ENCODE data around the gene UNC5B. TPM values are rescaled to one million over a fixed set of nuclear protein-coding genes. Genes with fewer than 3 reads are reported as not detected.

Gene UNC5B
- total RNA-seq, 4 donors from 2014 or later: 3.9 to 7.1 (median 5.7) TPM

DNA sequence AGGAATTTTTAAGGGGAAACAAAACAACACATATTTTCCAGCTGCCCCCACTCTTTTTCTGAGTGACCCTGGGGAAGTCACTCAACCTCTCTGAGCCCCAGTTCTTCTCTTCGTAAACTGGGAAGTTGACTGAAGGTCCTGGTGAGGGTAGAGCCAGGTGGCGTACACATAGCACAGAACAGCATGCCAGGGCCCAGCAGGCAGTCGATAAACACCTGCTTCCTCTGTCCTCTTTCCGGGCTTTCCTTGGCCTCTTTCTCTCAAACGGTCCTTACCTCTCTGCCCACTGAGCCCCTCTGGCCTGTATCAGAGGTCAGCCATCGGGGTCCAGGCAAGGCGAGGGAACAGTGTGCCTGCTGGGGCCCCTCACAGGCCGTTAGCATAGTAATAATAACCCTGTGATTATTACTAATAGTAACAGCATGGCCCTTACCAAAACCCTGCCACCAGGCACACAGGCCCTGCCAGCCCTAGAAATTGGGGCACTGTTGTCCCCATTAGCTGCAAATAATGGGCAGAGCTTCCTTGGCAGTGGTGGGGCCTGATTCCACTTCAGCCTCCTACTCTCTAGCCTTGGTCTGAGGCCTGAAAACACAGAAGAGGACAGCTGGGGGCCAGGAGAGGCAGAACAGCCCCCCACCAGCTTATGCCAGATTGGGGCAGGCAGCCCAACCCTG, 69.4 kb downstream of the UNC5B start:
- TF ChIP-seq, protein P1, sequence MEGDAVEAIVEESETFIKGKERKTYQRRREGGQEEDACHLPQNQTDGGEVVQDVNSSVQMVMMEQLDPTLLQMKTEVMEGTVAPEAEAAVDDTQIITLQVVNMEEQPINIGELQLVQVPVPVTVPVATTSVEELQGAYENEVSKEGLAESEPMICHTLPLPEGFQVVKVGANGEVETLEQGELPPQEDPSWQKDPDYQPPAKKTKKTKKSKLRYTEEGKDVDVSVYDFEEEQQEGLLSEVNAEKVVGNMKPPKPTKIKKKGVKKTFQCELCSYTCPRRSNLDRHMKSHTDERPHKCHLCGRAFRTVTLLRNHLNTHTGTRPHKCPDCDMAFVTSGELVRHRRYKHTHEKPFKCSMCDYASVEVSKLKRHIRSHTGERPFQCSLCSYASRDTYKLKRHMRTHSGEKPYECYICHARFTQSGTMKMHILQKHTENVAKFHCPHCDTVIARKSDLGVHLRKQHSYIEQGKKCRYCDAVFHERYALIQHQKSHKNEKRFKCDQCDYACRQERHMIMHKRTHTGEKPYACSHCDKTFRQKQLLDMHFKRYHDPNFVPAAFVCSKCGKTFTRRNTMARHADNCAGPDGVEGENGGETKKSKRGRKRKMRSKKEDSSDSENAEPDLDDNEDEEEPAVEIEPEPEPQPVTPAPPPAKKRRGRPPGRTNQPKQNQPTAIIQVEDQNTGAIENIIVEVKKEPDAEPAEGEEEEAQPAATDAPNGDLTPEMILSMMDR (IDR thresholded peaks at IDR 0.05): no peak
- no peaks in the 10 kb centered on the region for H3K9me3 ChIP-seq
- no peaks in the 10 kb centered on the region for H3K27me3 ChIP-seq
- H3K36me3 ChIP-seq: no peaks in the 10 kb centered on the region
- H3K4me3 ChIP-seq (replicated peaks in 1 of 3): no peak overlapping the region
- 88 to 90% methylated on average over 8 of the region's 8 CpGs for WGBS, 2 donors
- H3K27ac ChIP-seq: no peak overlapping the region
- no peak for DNase-seq
- intact Hi-C loops (cut with DNase I): loop anchor here (5.0 kb wide), 1 partner anchor 354 kb away; no protein-coding TSS in a partner anchor
- no peaks in the 10 kb centered on the region for H3K4me1 ChIP-seq

DNA sequence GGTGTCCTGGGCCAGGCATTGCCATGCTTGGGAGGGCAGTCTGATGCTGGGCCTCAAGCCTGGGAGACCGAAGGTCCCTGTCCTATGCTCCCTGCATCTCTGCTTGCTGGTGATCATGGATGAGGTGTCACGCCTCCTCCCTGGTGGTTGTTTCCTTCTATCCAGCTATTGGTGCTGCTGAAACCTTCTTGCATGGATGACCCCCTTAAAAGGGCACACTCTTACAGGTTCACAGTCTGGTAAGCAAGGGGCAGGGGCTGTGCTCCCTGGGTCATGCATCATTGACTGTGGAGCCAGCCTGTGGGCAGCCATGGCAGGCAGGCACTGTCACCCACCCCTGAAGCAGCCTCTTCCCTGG, 69.9 kb downstream of the UNC5B start:
- intact Hi-C loops (cut with DNase I): loop anchor here (5.0 kb wide), 1 partner anchor 355 kb away; no protein-coding TSS in a partner anchor
- WGBS, 2 donors: no CpG with 5 or more reads among the region's 2 CpGs

DNA sequence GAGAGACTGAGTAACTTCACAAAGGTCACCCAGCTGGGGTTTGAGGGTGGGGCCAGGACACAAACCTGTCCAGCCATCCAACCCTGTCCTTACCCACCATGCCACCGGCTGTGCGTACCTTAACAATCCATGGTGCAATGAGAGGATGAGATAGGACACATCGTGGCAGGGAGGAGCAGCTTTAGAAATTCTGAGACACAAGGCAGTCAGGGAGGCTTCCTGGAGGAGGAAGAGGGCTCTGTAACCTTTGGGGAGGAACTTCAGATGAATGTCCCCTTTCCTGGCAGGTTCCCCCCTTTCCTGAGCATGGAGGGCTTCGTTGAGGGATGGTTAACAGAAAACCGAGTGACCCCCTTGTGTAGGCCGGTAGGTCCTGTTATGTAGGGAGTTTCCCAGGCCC, 71.0 kb downstream of the UNC5B start:
- Histone ChIP-seq H3K9me3 (no peaks in the 10 kb centered on the region), H3K27me3 (no peaks in the 10 kb centered on the region), H3K4me1 (no peaks in the 10 kb centered on the region), H3K27ac (no peak overlapping the region), H3K4me3 (replicated peaks in 1 of 3) (no peak overlapping the region), H3K36me3 (no peaks in the 10 kb centered on the region)
- 88 to 92% methylated on average over 6 of the region's 6 CpGs for WGBS, 2 donors
- TF ChIP-seq POLR2A (IDR thresholded peaks at IDR 0.05): no peak
- TF ChIP-seq, protein P1 (IDR thresholded peaks at IDR 0.05): no peak
- no peak for DNase-seq
- intact Hi-C loops (cut with DNase I): loop anchor here (5.0 kb wide), 1 partner anchor 356 kb away; no protein-coding TSS in a partner anchor

More for the DNA sequence above, 69.9 kb downstream of the UNC5B start:
- H3K9me3 ChIP-seq: no peaks in the 10 kb centered on the region
- H3K36me3 ChIP-seq: no peaks in the 10 kb centered on the region
- no peaks in the 10 kb centered on the region for H3K4me1 ChIP-seq
- no peak overlapping the region for H3K4me3 ChIP-seq (replicated peaks in 1 of 3)
- H3K27ac ChIP-seq: no peak overlapping the region
- H3K27me3 ChIP-seq: no peaks in the 10 kb centered on the region
- TF ChIP-seq, protein P1 (IDR thresholded peaks at IDR 0.05): no peak
- no peak for TF ChIP-seq POLR2A (IDR thresholded peaks at IDR 0.05)
- no peak for DNase-seq

GRCh38 chr10:71283876-71284275, 71.5 kb downstream of the UNC5B start:
- H3K36me3 ChIP-seq: no peaks in the 10 kb centered on the region
- H3K4me1 ChIP-seq: no peaks in the 10 kb centered on the region
- H3K4me3 ChIP-seq (replicated peaks in 1 of 3): no peak overlapping the region
- intact Hi-C loops (cut with DNase I): loop anchor here (5.0 kb wide), 1 partner anchor 357 kb away; no protein-coding TSS in a partner anchor
- no peak for DNase-seq
- no peak for TF ChIP-seq POLR2A (IDR thresholded peaks at IDR 0.05)
- TF ChIP-seq, protein P1 (IDR thresholded peaks at IDR 0.05): no peak
- no peak overlapping the region for H3K27ac ChIP-seq
- no peaks in the 10 kb centered on the region for H3K9me3 ChIP-seq
- 89 to 95% methylated on average over 10 of the region's 10 CpGs for WGBS, 2 donors
- no peaks in the 10 kb centered on the region for H3K27me3 ChIP-seq

GRCh38 chr10:71284544-71285179, 72.3 kb downstream of the UNC5B start:
- 89 to 92% methylated on average over 19 of the region's 19 CpGs for WGBS, 2 donors
- Histone ChIP-seq H3K27me3 (no peaks in the 10 kb centered on the region), H3K36me3 (no peaks in the 10 kb centered on the region), H3K27ac (no peak overlapping the region), H3K4me3 (replicated peaks in 1 of 3) (no peak overlapping the region), H3K9me3 (no peaks in the 10 kb centered on the region), H3K4me1 (no peaks in the 10 kb centered on the region)
- no peak for TF ChIP-seq POLR2A (IDR thresholded peaks at IDR 0.05)
- TF ChIP-seq, protein P1 (IDR thresholded peaks at IDR 0.05): no peak
- intact Hi-C loops (cut with DNase I): loop anchor here (5.0 kb wide), 2 partner anchors 357 to 372 kb away; no protein-coding TSS in a partner anchor
- no peak for DNase-seq

Data from thyroid gland (tissue), 4 donors.